SU-DHL-6 (cell line): ENCODE measurements around the gene INSIG1.

Source experiments
- H2AFZ ChIP-seq: fragments of 200-600 bp; sonication (generic); 2 replicates; pipeline ENCODE4 v1.6.1; 2014; ENCODE audit warnings: low read depth, mild to moderate bottlenecking, moderate library complexity, mixed read lengths, antibody characterized with exemption, low read length; ENCODE audit not compliant: severe bottlenecking
- H3F3A ChIP-seq: fragments of 200-600 bp; shearing (Covaris generic); 2 replicates; pipeline ENCODE4 v1.6.0; 2016; ENCODE audit warnings: antibody characterized with exemption, mild to moderate bottlenecking; ENCODE audit not compliant: insufficient read depth
- H3K27ac ChIP-seq: fragments of 200-600 bp; sonication (generic); 2 replicates; pipeline ENCODE4 v1.5.1; 2016; ENCODE audit warnings: low read depth, mild to moderate bottlenecking, low read length, moderate library complexity, mixed read lengths
- H3K27me3 ChIP-seq: fragments of 200-600 bp; sonication (generic), shearing (Covaris generic); 2 replicates; pipeline ENCODE4 v1.6.0; 2014; ENCODE audit warnings: mild to moderate bottlenecking, low read length
- H3K36me3 ChIP-seq: fragments of 200-600 bp; sonication (generic); 2 replicates; pipeline ENCODE4 v1.6.1; 2014; ENCODE audit warnings: mild to moderate bottlenecking, low read length, mixed read lengths
- H3K4me2 ChIP-seq: fragments of 300-600, 200-600 bp; shearing (Covaris generic), sonication (generic); 2 replicates; pipeline ENCODE4 v1.6.0; 2014; ENCODE audit warnings: low read length, low read depth, mild to moderate bottlenecking; ENCODE audit not compliant: poor library complexity, severe bottlenecking
- H3K4me3 ChIP-seq: fragments of 200-600 bp; sonication (generic); 2 replicates; pipeline ENCODE4 v1.5.1; 2014; ENCODE audit warnings: antibody characterized with exemption, low read length, mild to moderate bottlenecking, mixed read lengths; ENCODE audit not compliant: insufficient read depth, poor library complexity, severe bottlenecking
- H3K79me2 ChIP-seq: fragments of 200-600 bp; sonication (generic); 2 replicates; pipeline ENCODE4 v1.6.1; 2014; ENCODE audit warnings: mild to moderate bottlenecking, low read length, moderate library complexity; ENCODE audit not compliant: insufficient read depth
- H3K9ac ChIP-seq: fragments of 200-600 bp; sonication (generic); 2 replicates; pipeline ENCODE4 v1.7.0; 2014; ENCODE audit warnings: mild to moderate bottlenecking, low read length
- H3K9me2 ChIP-seq: fragments of 200-600 bp; sonication (generic); replicated peaks from 2 replicates; pipeline ENCODE4 v1.6.1; 2014; ENCODE audit warnings: low read length; ENCODE audit not compliant: insufficient read depth
- H3K9me3 ChIP-seq: fragments of 200-600 bp; sonication (generic); 2 replicates; pipeline ENCODE4 v1.6.1; 2014; ENCODE audit warnings: low read length, mixed read lengths; ENCODE audit not compliant: insufficient read depth
- H4K20me1 ChIP-seq: fragments of 200-600 bp; sonication (generic); 2 replicates; pipeline ENCODE4 v1.6.1; 2014; ENCODE audit warnings: low read depth, mild to moderate bottlenecking, antibody characterized with exemption, low read length, moderate library complexity, mixed read lengths
- EZH2phosphoT487 ChIP-seq: fragments of 200-600 bp; sonication (generic), shearing (Covaris generic); conservative IDR thresholded peaks from 2 replicates; pipeline ENCODE4 v1.6.1; 2018; ENCODE audit warnings: mild to moderate bottlenecking, antibody characterized with exemption, low read length, moderate library complexity, mixed read lengths
- TF ChIP-seq, protein P1 (sequence below): fragments of 200-600 bp; sonication (generic); IDR thresholded peaks from one replicate; pipeline ENCODE4 v1.5.1; 2017; ENCODE audit warnings: antibody characterized with exemption, mild to moderate bottlenecking, low read length, moderate library complexity; ENCODE audit not compliant: insufficient read depth, poor library complexity, severe bottlenecking

Gene INSIG1

DNA sequence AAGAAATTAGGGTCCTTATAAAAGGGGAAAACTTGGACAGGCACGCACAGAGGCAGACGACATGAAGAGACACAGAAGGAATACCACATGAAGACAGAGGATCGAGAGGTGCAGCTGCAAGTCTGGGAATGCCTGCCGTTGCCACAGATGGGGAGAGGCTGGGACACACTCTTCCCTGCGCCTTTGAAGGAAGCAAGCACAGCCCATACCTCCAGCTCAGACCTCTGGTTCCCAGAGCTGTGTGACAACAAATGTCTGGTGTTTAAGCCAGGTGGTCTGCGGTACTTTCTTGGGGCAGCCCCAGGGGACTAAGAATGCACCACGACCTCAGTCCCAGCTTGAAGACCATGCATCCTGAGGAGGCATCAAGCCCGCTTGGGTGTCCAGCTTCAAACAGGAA, 18.3 kb downstream of the INSIG1 start:
- no peaks in the 10 kb centered on the region for H3K27me3 ChIP-seq
- H4K20me1 ChIP-seq: no peaks in the 10 kb centered on the region
- H3F3A ChIP-seq: peaks cover 11% of the 10 kb centered on the region; the same call in 1 of the 2 replicates
- H3K4me3 ChIP-seq: no peak overlapping the region
- H3K4me2 ChIP-seq: no peak overlapping the region
- no peaks in the 10 kb centered on the region for H3K79me2 ChIP-seq
- no peaks in the 10 kb centered on the region for H3K36me3 ChIP-seq
- no peak overlapping the region for H3K27ac ChIP-seq
- H3K9ac ChIP-seq: no peak overlapping the region
- no peaks in the 10 kb centered on the region for H3K9me3 ChIP-seq
- TF ChIP-seq EZH2phosphoT487: no peak
- TF ChIP-seq, protein P1, sequence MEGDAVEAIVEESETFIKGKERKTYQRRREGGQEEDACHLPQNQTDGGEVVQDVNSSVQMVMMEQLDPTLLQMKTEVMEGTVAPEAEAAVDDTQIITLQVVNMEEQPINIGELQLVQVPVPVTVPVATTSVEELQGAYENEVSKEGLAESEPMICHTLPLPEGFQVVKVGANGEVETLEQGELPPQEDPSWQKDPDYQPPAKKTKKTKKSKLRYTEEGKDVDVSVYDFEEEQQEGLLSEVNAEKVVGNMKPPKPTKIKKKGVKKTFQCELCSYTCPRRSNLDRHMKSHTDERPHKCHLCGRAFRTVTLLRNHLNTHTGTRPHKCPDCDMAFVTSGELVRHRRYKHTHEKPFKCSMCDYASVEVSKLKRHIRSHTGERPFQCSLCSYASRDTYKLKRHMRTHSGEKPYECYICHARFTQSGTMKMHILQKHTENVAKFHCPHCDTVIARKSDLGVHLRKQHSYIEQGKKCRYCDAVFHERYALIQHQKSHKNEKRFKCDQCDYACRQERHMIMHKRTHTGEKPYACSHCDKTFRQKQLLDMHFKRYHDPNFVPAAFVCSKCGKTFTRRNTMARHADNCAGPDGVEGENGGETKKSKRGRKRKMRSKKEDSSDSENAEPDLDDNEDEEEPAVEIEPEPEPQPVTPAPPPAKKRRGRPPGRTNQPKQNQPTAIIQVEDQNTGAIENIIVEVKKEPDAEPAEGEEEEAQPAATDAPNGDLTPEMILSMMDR: no peak
- no peak overlapping the region for H2AFZ ChIP-seq
- H3K9me2 ChIP-seq: no peaks in the 10 kb centered on the region

DNA sequence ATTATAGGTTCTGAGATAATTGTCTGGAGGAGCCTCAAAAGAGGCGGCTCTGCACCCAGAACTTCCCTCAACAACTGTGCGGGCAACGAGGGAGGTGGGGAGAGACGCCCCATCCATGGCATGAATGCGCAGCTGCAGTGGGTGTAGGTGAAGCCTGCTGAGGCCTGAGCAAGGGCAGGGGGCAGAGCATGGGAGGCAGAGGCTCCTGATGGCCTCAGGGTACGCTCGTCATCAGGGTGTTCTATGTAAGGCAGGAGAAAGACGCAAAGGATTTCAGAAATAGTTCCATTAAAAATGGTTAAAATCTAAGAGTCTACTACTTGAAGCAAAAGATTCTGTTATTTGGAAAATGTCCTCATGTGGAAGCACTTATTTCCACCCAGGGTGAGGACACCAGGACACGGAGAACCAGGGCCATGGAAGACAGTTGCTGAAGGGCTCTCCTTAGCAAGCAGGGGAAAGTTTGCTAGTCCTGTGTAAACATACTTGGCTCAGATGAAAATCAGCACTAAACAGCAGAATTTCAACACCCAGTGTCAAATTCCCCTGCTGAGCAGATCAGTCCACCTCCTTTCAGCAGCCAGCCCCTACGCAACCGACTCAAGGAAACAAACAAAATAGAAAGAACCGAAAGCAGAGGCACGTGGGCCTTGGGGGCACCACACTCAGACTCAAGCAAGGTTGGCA, 18.9 kb downstream of the INSIG1 start:
- Histone ChIP-seq H3K79me2 (no peaks in the 10 kb centered on the region), H3K4me2 (no peak overlapping the region), H3K9me3 (no peaks in the 10 kb centered on the region), H3K27ac (no peak overlapping the region), H3K9ac (no peak overlapping the region), H3F3A (peaks cover 7% of the 10 kb centered on the region; the same call in 1 of the 2 replicates), H2AFZ (no peak overlapping the region), H4K20me1 (no peaks in the 10 kb centered on the region), H3K36me3 (no peaks in the 10 kb centered on the region), H3K27me3 (no peaks in the 10 kb centered on the region), H3K9me2 (no peaks in the 10 kb centered on the region), H3K4me3 (no peak overlapping the region)
- no peak for TF ChIP-seq EZH2phosphoT487
- TF ChIP-seq, protein P1: no peak

DNA sequence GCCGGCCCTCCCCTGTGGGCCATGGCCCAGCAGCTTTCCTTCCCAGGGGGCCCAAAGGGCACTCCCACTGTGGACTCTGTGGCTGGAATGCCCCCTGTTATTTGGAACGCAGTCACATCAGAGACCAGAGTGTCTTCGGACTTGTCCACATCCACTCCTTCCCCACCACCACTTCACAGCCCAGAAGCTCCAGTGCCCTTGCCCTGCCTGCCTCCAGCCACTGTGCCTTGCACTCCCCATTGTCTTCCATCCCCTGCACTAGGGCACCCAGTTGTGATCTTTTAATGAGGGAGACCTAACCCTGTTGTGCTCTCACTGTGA, 19.4 kb downstream of the INSIG1 start:
- Histone ChIP-seq H3K9me2 (no peaks in the 10 kb centered on the region), H3K4me2 (no peak overlapping the region), H3K4me3 (no peak overlapping the region), H3K27ac (no peak overlapping the region), H3K36me3 (no peaks in the 10 kb centered on the region), H4K20me1 (no peaks in the 10 kb centered on the region), H3K9ac (no peak overlapping the region), H3F3A (0 out of 2 replicates have a peak, but pooled peaks cover 2% of the 10 kb centered on the region), H2AFZ (no peak overlapping the region), H3K27me3 (no peaks in the 10 kb centered on the region), H3K9me3 (no peaks in the 10 kb centered on the region), H3K79me2 (no peaks in the 10 kb centered on the region)
- TF ChIP-seq, protein P1: no peak
- no peak for TF ChIP-seq EZH2phosphoT487
